Stimulated activated CD4-positive, alpha-beta T cell treated with anti-CD3 and anti-CD28 coated beads, Interleukin-4, amount 100 ng/mL, for 1 hour (primary cell): ENCODE measurements around the gene TUBB2B.

Experiments used
- DNase-seq: peaks from one replicate; pipeline ENCODE4 v3.0.0-alpha.2; 2020

Gene TUBB2B

GRCh38 chr6:3227363-3228045 lies at the start of gene TUBB2B:
Gene TUBB2B (minus strand): TSS chr6:3227653. CDS start chr6:3227543, 110 bp downstream.
- DNase-seq: peak; percentile 13

GRCh38 chr6:3277251-3277650 lies 49.8 kb upstream of the TUBB2B start:
- no peak for DNase-seq

GRCh38 chr6:3276174-3277167 lies 49.0 kb upstream of the TUBB2B start:
- no peak for DNase-seq

GRCh38 chr6:3273707-3274521 lies 46.5 kb upstream of the TUBB2B start:
- DNase-seq: no peak

- DNase-seq: no peak
Observed at GRCh38 chr6:3272911-3273547, 45.6 kb upstream of the TUBB2B start.

- no peak for DNase-seq
Observed at GRCh38 chr6:3271756-3272155, 44.3 kb upstream of the TUBB2B start.

GRCh38 chr6:3270258-3270657 lies 42.8 kb upstream of the TUBB2B start:
- DNase-seq: no peak

- no peak for DNase-seq
Observed at GRCh38 chr6:3269281-3269975, 42.0 kb upstream of the TUBB2B start.

- DNase-seq: no peak
Observed at GRCh38 chr6:3268680-3269079, 41.2 kb upstream of the TUBB2B start.

- no peak for DNase-seq
Observed at GRCh38 chr6:3267162-3267561, 39.7 kb upstream of the TUBB2B start.

GRCh38 chr6:3266170-3266569 lies 38.7 kb upstream of the TUBB2B start:
- DNase-seq: no peak

GRCh38 chr6:3265671-3266070 lies 38.2 kb upstream of the TUBB2B start:
- no peak for DNase-seq

- no peak for DNase-seq
Observed at GRCh38 chr6:3264356-3264755, 36.9 kb upstream of the TUBB2B start.

- DNase-seq: no peak
Observed at GRCh38 chr6:3263096-3263495, 35.6 kb upstream of the TUBB2B start.

- DNase-seq: no peak
Observed at GRCh38 chr6:3261921-3262320, 34.5 kb upstream of the TUBB2B start.

GRCh38 chr6:3261518-3261820 lies 34.0 kb upstream of the TUBB2B start:
- no peak for DNase-seq

- no peak for DNase-seq
Observed at GRCh38 chr6:3260772-3261517, 33.5 kb upstream of the TUBB2B start.

- DNase-seq: no peak
Observed at GRCh38 chr6:3260296-3260695, 32.8 kb upstream of the TUBB2B start.

- peak; percentile 32 for DNase-seq
Observed at GRCh38 chr6:3259491-3259958, 32.1 kb upstream of the TUBB2B start.

GRCh38 chr6:3258720-3259490 lies 31.5 kb upstream of the TUBB2B start, which contains the start of gene PSMG4:
Gene PSMG4 (plus strand): TSS chr6:3258947. CDS start chr6:3259023, 76 bp downstream.
- peak; percentile 96 for DNase-seq
